Measurements from ENCODE around the gene FAM83F. TPM values are rescaled to one million over a fixed set of nuclear protein-coding genes. Genes with fewer than 3 reads are reported as not detected.
A peak's percentile ranks its signal among the peaks of the same experiment; 100 is the strongest.

The FAM83F gene
- total and polyA plus RNA-seq, 7 donors: under 0.01 to 19.5 (median 0.71) TPM

DNA sequence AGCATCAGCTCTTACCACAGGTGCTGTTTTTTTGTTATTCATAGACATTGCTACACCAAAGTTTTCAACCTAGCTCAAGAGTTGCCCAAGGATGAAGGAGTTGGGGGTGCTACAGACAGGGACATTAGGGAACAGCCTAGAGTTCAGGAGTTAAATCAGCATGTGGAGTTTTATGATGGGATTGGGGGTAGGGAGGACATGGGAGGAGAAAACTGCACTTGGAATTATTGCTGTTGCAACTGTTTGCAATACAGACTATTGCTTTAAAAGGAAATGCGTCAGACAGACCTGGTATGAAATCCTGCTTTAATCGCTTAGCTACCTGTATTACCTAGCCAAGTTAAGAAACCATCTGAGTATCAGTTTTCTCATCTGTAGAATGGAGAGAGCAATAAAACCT lies 28.3 kb upstream of the FAM83F start:
- intact Hi-C loops (cut with DNase I): no loop called here
- WGBS, 2 donors: 18 to 75% methylated on average over 2 of the region's 2 CpGs
- H3K9me3 ChIP-seq: no peaks in the 10 kb centered on the region
- H3K36me3 ChIP-seq: no peaks in the 10 kb centered on the region
- no peak overlapping the region for H3K27ac ChIP-seq
- TF ChIP-seq, protein P1, sequence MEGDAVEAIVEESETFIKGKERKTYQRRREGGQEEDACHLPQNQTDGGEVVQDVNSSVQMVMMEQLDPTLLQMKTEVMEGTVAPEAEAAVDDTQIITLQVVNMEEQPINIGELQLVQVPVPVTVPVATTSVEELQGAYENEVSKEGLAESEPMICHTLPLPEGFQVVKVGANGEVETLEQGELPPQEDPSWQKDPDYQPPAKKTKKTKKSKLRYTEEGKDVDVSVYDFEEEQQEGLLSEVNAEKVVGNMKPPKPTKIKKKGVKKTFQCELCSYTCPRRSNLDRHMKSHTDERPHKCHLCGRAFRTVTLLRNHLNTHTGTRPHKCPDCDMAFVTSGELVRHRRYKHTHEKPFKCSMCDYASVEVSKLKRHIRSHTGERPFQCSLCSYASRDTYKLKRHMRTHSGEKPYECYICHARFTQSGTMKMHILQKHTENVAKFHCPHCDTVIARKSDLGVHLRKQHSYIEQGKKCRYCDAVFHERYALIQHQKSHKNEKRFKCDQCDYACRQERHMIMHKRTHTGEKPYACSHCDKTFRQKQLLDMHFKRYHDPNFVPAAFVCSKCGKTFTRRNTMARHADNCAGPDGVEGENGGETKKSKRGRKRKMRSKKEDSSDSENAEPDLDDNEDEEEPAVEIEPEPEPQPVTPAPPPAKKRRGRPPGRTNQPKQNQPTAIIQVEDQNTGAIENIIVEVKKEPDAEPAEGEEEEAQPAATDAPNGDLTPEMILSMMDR (IDR thresholded peaks at IDR 0.05): no peak
- TF ChIP-seq POLR2A (IDR thresholded peaks at IDR 0.05): no peak
- TF ChIP-seq POLR2AphosphoS5 (IDR thresholded peaks at IDR 0.05): no peak
- TF ChIP-seq EP300 (IDR thresholded peaks at IDR 0.05): no peak
- H3K4me3 ChIP-seq: no peak overlapping the region
- peaks cover 0 to 7% (median 0%) of the 10 kb centered on the region in 4 donors for H3K4me1 ChIP-seq
- H3K27me3 ChIP-seq: peaks cover 0 to 10% (median 0%) of the 10 kb centered on the region in 3 donors
- DNase-seq: no peak

DNA sequence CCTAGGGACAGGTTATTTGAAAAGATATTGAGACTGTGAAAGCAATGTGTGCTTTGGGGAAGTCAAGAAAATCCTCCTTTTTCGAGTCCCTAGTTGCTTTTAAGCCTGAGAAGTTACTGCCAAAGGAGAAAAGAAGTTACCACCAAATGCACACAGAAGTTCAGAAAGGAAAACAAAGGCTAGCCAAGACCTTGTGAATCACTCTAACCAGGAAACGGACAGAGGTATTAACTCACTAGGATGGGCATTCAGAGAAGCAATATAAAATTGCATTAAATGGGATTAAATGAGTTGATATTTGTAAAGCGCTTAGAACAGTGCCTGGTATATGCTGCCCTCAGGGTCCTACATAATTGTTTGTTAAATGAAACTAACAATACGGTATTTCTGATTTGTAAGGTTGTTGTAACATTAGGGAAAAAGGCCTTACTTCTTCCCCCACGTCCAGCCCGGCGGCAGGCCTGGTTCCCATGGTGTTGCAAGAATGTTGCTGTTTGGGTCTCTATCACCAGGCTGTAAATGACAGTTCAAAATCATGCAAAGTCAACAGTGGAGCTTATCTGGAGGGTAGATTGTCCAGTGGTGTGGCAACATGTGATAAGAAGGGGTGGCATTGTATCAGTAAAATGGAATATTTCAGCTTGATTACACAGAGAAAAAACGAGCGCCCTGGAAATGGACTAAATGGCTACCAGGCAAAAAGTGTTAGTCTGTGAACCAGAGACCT lies 27.5 kb upstream of the FAM83F start:
- H3K4me3 ChIP-seq: no peak overlapping the region
- H3K36me3 ChIP-seq: no peaks in the 10 kb centered on the region
- DNase-seq: no peak
- WGBS, 2 donors: 17 to 69% methylated on average over 9 of the region's 9 CpGs
- peaks cover 0 to 7% (median 0%) of the 10 kb centered on the region in 4 donors for H3K4me1 ChIP-seq
- peaks cover 0 to 18% (median 0%) of the 10 kb centered on the region in 3 donors for H3K27me3 ChIP-seq
- TF ChIP-seq POLR2A (IDR thresholded peaks at IDR 0.05): no peak
- TF ChIP-seq POLR2AphosphoS5 (IDR thresholded peaks at IDR 0.05): no peak
- TF ChIP-seq EP300 (IDR thresholded peaks at IDR 0.05): no peak
- TF ChIP-seq, protein P1 (IDR thresholded peaks at IDR 0.05): no peak
- no peaks in the 10 kb centered on the region for H3K9me3 ChIP-seq
- peak overlapping the region in 1 of 4 donors; percentile 17 for H3K27ac ChIP-seq
- intact Hi-C loops (cut with DNase I): no loop called here

DNA sequence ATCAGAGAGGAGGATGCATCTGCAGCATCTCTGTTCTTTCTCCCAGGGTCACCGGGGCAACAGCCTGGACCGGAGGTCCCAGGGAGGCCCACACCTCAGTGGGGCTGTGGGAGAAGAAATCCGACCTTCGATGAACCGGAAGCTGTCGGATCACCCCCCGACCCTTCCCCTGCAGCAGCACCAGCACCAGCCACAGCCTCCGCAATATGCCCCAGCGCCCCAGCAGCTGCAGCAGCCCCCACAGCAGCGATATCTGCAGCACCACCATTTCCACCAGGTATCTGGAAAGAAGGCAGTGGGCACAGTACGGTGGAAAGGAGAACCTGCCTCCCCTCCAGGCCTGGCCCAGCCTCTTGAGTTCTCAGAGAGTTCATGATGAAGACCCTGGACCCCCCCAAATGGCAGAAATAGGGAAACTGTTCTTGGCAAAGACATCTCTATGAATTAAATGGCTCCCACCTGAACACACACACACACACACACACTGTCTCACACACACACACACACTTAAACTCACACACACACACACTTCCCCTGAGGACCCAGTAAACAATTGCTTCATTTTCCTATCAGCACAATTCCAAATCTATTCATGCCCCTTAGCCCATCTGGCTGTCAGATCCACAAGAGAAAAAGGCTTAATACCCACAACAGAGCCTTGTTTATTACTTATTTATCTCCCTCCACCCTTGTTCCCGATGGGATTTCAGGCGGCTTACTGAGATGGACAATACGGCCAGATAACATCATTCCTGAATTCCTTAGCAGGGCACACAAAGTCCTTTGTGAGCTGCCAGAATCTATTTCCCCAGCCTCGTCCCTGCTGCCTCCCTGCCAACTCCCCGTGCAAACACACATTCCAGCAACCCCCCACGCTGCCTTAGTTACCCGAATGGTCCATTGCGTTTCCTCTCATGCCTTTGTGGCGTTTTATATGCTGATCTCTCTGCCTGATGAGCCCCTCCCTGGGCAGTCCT lies 26.5 kb upstream of the FAM83F start:
- H3K36me3 ChIP-seq: no peaks in the 10 kb centered on the region
- 74 to 76% methylated on average over 20 of the region's 20 CpGs for WGBS, 2 donors
- H3K9me3 ChIP-seq: no peaks in the 10 kb centered on the region
- H3K4me1 ChIP-seq: peaks cover 0 to 7% (median 0%) of the 10 kb centered on the region in 4 donors
- intact Hi-C loops (cut with DNase I): no loop called here
- H3K27ac ChIP-seq: peak overlapping the region in 3 of 4 donors; percentile 17 to 31 (median 27)
- no peak overlapping the region for H3K4me3 ChIP-seq
- H3K27me3 ChIP-seq: peaks cover 0 to 26% (median 0%) of the 10 kb centered on the region in 3 donors
- TF ChIP-seq EP300 (IDR thresholded peaks at IDR 0.05): peak in 1 of 4 donors; percentile 11
- TF ChIP-seq, protein P1 (IDR thresholded peaks at IDR 0.05): no peak
- peak in 2 of 4 donors; percentile 10 to 30 for TF ChIP-seq POLR2AphosphoS5 (IDR thresholded peaks at IDR 0.05)
- DNase-seq: peak; percentile 69

DNA sequence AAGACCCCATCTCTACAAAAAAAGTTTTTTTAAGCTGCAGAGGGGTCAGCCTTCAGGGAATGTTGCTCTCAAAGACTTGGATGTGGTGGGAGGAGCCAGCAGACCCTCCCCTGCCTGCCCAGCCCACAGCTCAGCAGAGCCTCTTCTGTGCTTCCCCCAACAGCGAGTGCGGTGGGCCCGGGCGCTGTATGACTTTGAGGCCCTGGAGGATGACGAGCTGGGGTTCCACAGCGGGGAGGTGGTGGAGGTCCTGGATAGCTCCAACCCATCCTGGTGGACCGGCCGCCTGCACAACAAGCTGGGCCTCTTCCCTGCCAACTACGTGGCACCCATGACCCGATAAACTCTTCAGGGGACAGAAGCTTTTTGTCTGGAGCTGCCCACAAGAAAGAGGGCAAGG lies 24.0 kb upstream of the FAM83F start:
- peaks cover 0 to 43% (median 0%) of the 10 kb centered on the region in 3 donors for H3K27me3 ChIP-seq
- H3K27ac ChIP-seq: no peak overlapping the region
- no peak overlapping the region for H3K4me3 ChIP-seq
- peaks cover 0 to 7% (median 0%) of the 10 kb centered on the region in 4 donors for H3K4me1 ChIP-seq
- 95% methylated on average over 10 of the region's 10 CpGs for WGBS, 2 donors
- no peaks in the 10 kb centered on the region for H3K36me3 ChIP-seq
- intact Hi-C loops (cut with DNase I): no loop called here
- no peaks in the 10 kb centered on the region for H3K9me3 ChIP-seq
- TF ChIP-seq POLR2AphosphoS5 (IDR thresholded peaks at IDR 0.05): no peak
- TF ChIP-seq, protein P1 (IDR thresholded peaks at IDR 0.05): no peak
- TF ChIP-seq EP300 (IDR thresholded peaks at IDR 0.05): no peak
- no peak for TF ChIP-seq POLR2A (IDR thresholded peaks at IDR 0.05)
- no peak for DNase-seq

Measured in sigmoid colon (tissue), 7 donors.